Measurements from ENCODE around the gene HSBP1.

HSBP1 gene

GRCh38 chr16:83804366-83804765 is 3.4 kb upstream of the HSBP1 start:
- no peak for DNase-seq

DNA sequence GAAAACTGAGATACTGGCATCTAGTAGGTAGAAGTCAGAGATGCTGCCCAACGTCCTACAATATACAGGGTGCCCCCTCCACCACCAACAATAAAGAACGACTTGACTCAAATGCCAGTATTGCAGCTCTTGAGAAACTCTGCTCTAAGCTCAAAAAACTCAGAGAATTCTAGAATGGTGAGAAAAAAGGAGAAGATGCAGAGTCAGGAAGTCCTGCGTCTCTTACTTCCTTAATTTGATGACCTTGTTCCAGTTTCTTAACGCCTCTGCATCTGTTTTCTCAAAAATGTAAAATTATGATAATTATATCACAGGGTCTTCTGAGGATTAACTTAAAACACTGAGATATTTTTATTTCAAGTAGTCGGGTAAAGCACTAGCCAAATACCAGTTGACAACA is 1.7 kb upstream of the HSBP1 start:
- DNase-seq, result no peak

- DNase-seq, result no peak
Measured at GRCh38 chr16:83806731-83807130, 1.0 kb upstream of the HSBP1 start.

DNA sequence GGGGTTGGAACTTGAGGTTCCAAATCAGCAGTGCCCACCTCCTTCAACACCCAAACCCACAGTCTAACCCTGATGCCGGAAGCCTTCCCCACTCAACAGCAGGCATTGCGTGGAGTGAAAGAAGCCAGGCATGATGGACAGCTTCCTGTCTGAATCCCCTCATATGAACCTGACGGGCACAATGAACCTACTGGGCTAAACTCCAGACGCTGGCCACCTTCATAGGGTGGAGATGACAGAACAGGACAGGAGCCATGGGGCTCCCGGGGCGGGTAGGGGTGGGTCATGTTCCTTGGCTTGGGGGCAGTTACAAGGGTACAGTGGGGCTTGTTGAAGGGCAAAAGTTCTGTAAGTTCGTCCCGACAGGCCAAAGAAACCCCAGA is 460 bp upstream of the HSBP1 start:
- DNase-seq, result no peak

GRCh38 chr16:83808573-83809014 is 816 bp downstream of the HSBP1 start:
- no peak for DNase-seq

- no peak for DNase-seq
Measured at GRCh38 chr16:83809092-83809491, 1.3 kb downstream of the HSBP1 start.

GRCh38 chr16:83810901-83811300 is 3.1 kb downstream of the HSBP1 start:
- DNase-seq, result no peak

GRCh38 chr16:83813823-83814658 is 6.3 kb downstream of the HSBP1 start:
- DNase-seq, result no peak

GRCh38 chr16:83814659-83814985 is 6.8 kb downstream of the HSBP1 start:
- no peak for DNase-seq

- DNase-seq, result no peak
Measured at GRCh38 chr16:83817022-83817421, 9.2 kb downstream of the HSBP1 start.

DNA sequence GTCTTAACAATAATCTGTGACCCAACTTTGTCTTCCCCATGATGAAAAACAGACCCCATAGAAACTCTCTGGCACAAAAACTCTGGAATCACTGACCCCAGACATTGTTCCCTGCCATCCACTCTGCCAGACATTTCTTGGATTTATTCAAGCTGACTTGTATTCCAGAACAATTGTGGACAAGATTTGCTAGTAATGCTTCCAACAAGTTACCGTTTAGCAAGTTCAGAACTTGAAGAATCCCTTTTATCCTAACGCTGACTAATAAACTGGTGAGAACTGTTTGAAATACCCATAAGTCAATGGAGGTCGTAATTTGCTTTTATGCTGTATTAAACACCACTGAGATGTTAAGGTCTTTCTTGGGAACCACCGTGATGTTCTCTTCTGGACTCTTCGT is 10.5 kb downstream of the HSBP1 start:
- no peak for DNase-seq

GRCh38 chr16:83819361-83819760 is 11.6 kb downstream of the HSBP1 start:
- DNase-seq, result no peak

GRCh38 chr16:83826146-83826913 is 18.6 kb downstream of the HSBP1 start:
- DNase-seq, result peak; percentile 17

GRCh38 chr16:83830091-83830768 is 22.5 kb downstream of the HSBP1 start:
- DNase-seq, result no peak

DNA sequence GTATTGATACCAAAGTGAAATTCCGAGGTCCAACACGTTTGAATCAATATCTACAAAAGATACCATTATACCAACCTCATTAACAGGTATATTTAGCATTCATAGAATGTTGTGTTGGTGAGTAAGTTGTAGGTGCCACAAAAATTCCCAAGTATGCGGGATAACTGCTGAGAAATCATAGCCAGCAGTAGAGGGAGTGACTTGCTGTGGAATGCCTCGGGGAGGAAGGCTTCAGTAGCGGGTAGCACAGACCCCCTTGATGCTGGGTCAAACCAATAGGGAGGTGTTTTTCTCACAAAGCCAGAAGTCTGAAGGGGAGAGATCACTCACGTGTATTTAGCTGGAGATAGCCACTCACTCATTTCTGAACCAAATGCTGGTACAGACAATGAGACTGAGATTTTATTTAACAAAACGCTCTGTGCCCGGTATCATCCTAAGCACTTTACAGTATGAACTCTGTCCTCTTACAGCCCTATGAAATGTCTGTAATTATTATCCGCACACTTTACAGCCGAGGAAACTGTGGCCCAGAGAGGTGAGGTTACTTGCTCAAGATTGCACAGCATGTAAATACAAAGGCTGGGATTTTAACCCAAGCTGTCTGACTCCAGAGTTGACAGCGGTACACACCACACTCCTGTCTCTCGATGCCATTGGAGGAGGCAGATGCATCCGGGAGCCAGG is 23.1 kb downstream of the HSBP1 start:
- DNase-seq, result no peak

DNA sequence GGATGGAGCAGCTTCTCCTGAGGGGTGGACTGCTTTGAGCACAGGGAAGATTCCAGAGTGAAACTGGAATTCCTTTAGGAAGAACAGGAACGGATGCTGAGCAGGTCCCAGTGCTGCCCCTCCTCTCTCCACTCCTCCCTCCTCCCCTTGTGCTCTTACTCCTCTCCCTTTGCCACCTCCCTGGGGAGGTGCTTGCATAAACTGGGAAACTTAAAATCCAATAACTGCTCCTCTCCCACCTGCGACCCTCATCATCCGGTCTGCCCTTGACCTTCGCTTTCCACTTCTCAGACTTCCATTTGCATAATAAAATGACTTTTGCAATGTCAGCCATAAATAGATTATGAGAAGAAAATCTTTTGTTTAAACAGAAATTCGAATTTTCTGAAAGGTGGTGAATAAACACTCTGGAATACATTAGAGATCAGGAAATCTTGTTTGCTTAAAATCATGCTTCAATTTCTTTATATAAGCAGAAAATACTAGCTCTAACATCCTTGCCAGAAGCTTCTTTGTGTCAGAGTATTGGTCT is 23.7 kb downstream of the HSBP1 start:
- DNase-seq, result no peak

- no peak for DNase-seq
Measured at GRCh38 chr16:83833921-83834320, 26.1 kb downstream of the HSBP1 start.

GRCh38 chr16:83835586-83836566 is 28.1 kb downstream of the HSBP1 start:
- DNase-seq, result no peak

DNA sequence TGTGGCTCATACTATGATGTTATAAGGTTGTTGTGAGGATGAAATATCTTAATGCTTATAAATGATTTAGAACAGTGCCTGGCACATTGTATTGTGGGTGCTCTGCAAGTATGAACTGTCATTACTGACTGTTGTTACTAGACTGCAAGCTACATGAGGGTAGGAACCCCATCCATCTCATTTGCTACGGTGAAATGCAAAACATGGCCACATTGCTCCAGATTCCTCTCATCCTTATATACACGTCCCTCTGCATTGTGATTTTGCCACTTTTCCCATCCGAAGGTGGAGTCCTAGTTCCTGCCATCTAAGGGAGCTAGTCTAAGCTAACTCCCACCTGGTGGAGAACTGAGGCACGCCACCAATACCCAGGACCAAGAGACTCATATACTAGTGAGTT is 29.8 kb downstream of the HSBP1 start:
- DNase-seq, result no peak

DNA sequence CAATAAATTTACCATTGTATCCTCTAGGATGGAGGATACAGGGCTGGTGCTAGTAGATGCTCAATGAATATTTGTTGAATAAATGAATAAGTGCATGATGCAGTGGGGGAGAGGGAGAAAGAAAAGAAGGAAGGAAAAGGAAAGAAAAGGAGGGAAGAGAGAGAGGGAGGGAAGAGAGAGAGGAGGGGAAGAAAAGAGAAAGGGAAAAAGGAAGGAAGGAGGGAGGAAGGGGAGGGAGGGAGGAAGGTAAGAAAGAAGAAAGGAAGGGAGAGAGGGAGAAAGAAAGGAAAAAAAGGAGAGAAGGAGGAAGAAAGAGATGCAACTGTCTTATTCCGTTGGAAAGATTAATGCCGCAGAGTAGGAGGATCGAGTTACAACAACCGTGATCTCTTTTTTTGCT is 30.4 kb downstream of the HSBP1 start:
- no peak for DNase-seq

- no peak for DNase-seq
Measured at GRCh38 chr16:83839561-83839960, 31.8 kb downstream of the HSBP1 start.

All from NK-92 treated with Interleukin-12 subunit alpha and Interleukin-12 subunit beta, amount 100 ng/mL, for 24 hours (cell line).